T-cell (primary cell): ENCODE data around the gene EIF5AL1. TPM values are rescaled to one million over a fixed set of nuclear protein-coding genes. Genes with fewer than 3 reads are reported as not detected.

ENCODE experiments used
- ATAC-seq, 4 experiments: fragments of 200-7000 bp in 3 of 4; fragments of 150-1000 bp in 1 of 4; cut with Tn5 transposase; replicated peaks in 1 of 4; 1 replicate in 3 of 4; 2 replicates in 1 of 4; pipeline ENCODE4 v1.10.0; 2021; ENCODE audit warnings: moderate library complexity in 3 of 4, mild to moderate bottlenecking in 2 of 4, moderate number of reproducible peaks in 1 of 4
- CTCF ChIA-PET, 2 donors: fragments of 300-600 bp; sonication (Branson Sonifier 250); formaldehyde crosslinking; loops; one replicate each; lab custom pipeline; 2022; ENCODE audit warnings: antibody characterized with exemption in 2 of 2; lab: Charles Lee
- POLR2A ChIA-PET, 2 donors: fragments of 300-600 bp; sonication (Branson Sonifier 250); formaldehyde crosslinking; loops; one replicate each; lab custom pipeline; 2022; ENCODE audit warnings: antibody characterized with exemption in 2 of 2; lab: Charles Lee
- DNase-seq, 35 experiments: peaks; one replicate each; pipeline versions ENCODE4 v3.0.0 to v3.0.0-alpha.2; 2013 to 2023
- H3K27ac ChIP-seq: one replicate; pipeline ENCODE4 v1.5.1; 2013; ENCODE audit warnings: low read length
- H3K27me3 ChIP-seq, 2 experiments: replicated peaks in 1 of 2; 1 replicate in 1 of 2; 2 replicates in 1 of 2; pipeline versions ENCODE4 v1.6.1 to v1.7.0; 2013; ENCODE audit warnings: low read length in 1 of 2, mixed read lengths in 1 of 2; ENCODE audit not compliant: control insufficient read depth in 2 of 2, insufficient read depth in 2 of 2; ENCODE audit errors: extremely low read depth in 1 of 2
- H3K36me3 ChIP-seq, 2 donors: 1 replicate in 1 of 2; 2 replicates in 1 of 2; pipeline versions ENCODE4 v1.6.1 to v1.7.0; 2013; ENCODE audit warnings: low read length in 1 of 2; ENCODE audit not compliant: control insufficient read depth in 2 of 2, insufficient read depth in 1 of 2; ENCODE audit errors: extremely low read depth in 1 of 2
- H3K4me1 ChIP-seq, 2 experiments: 1 replicate in 1 of 2; 2 replicates in 1 of 2; pipeline versions ENCODE4 v1.6.1 to v1.7.0; 2013; ENCODE audit warnings: low read length in 2 of 2, mixed read lengths in 1 of 2; ENCODE audit not compliant: insufficient read depth in 2 of 2, control insufficient read depth in 1 of 2; ENCODE audit errors: extremely low read depth in 1 of 2
- H3K4me3 ChIP-seq, 2 donors: 1 replicate in 1 of 2; 2 replicates in 1 of 2; pipeline versions ENCODE4 v1.5.1 to v1.7.0; 2013; ENCODE audit warnings: mild to moderate bottlenecking in 2 of 2, low read length in 1 of 2, moderate library complexity in 1 of 2; ENCODE audit not compliant: control insufficient read depth in 1 of 2; ENCODE audit errors: extremely low read depth in 1 of 2
- H3K9me3 ChIP-seq: 2 replicates; pipeline ENCODE4 v1.7.0; 2013
- H3K27ac Mint-ChIP-seq, 2 donors: one replicate each; pipeline ENCODE4 v1.8.0; 2020 to 2021; ENCODE audit warnings: mild to moderate bottlenecking in 2 of 2, mixed read lengths in 2 of 2
- H3K27me3 Mint-ChIP-seq, 2 donors: one replicate each; pipeline ENCODE4 v1.8.0; 2021 to 2022; ENCODE audit warnings: mixed read lengths in 2 of 2
- H3K36me3 Mint-ChIP-seq: one replicate; pipeline ENCODE4 v1.8.0; 2021; ENCODE audit warnings: mixed read lengths
- H3K4me1 Mint-ChIP-seq, 3 donors: one replicate each; pipeline ENCODE4 v1.8.0; 2020 to 2022; ENCODE audit warnings: mixed read lengths in 3 of 3, mild to moderate bottlenecking in 1 of 3
- H3K4me3 Mint-ChIP-seq, 3 donors: one replicate each; pipeline ENCODE4 v1.8.0; 2020 to 2022; ENCODE audit warnings: mild to moderate bottlenecking in 3 of 3, mixed read lengths in 3 of 3, moderate library complexity in 3 of 3
- H3K9me3 Mint-ChIP-seq, 3 donors: one replicate each; pipeline ENCODE4 v1.8.0; 2020 to 2022; ENCODE audit warnings: mixed read lengths in 3 of 3
- WGBS: methylation state at CpG from one replicate; pipeline ENCODE4 v1.1.5; 2013; ENCODE audit warnings: missing lambda C conversion rate; ENCODE audit not compliant: insufficient coverage; 5-methylcytosine and 5-hydroxymethylcytosine counted together
- total RNA-seq, 35 experiments: library from RNA in 6 of 35; stranded (reverse) in 6 of 35; fragments of 120-200 nt in 1 of 35; gene quantifications; one replicate each; pipeline versions ENCODE4 v1.2.1 to v1.2.4 and lab custom pipeline; 2013 to 2026

The EIF5AL1 gene
- total RNA-seq, 5 donors from 2014 or later (not counting 1 experiment from before 2014, with no cell fraction given), result 0.10 to 0.28 (median 0.19) TPM; not detected in 2

- Histone ChIP-seq H3K4me3 (no peak overlapping the region), H3K36me3 (no peaks in the 10 kb centered on the region), H3K4me1 (no peaks in the 10 kb centered on the region), H3K27me3 (peaks cover 0 to 13% of the 10 kb centered on the region in 2 experiments), H3K27ac (no peak overlapping the region), H3K9me3 (no peaks in the 10 kb centered on the region)
- Mint-ChIP-seq H3K36me3 (no peaks in the 10 kb centered on the region), H3K4me1 (no peaks in the 10 kb centered on the region), H3K27ac (no peak overlapping the region), H3K9me3 (no peaks in the 10 kb centered on the region), H3K4me3 (no peak overlapping the region), H3K27me3 (peaks cover 5 to 17% of the 10 kb centered on the region in 2 donors)
- ATAC-seq (no peak), DNase-seq (no peak)
- WGBS, result 100% methylated on average over 1 of the region's 8 CpGs
- ChIA-PET CTCF (interaction anchor here (0.7 to 3.4 kb wide), 3 partner anchors 11 to 96 kb away, joined by 3 to 15 read pairs (median 4); no protein-coding TSS in a partner anchor), POLR2A (no interaction called here)
Measured at GRCh38 chr10:79470096-79470495, 42.2 kb upstream of the EIF5AL1 start.

GRCh38 chr10:79471776-79472175, 40.6 kb upstream of the EIF5AL1 start:
- CTCF ChIA-PET, result interaction anchor here in 1 of 2 donors (0.6 kb wide), 2 partner anchors 587 to 821 kb away, joined by 3 read pairs; no protein-coding TSS in a partner anchor
- H3K27ac Mint-ChIP-seq, result no peak overlapping the region
- POLR2A ChIA-PET, result no interaction called here
- Histone ChIP-seq H3K27me3 (peaks cover 0 to 13% of the 10 kb centered on the region in 2 experiments), H3K4me3 (no peak overlapping the region), H3K27ac (no peak overlapping the region), H3K9me3 (no peaks in the 10 kb centered on the region), H3K36me3 (no peaks in the 10 kb centered on the region), H3K4me1 (no peaks in the 10 kb centered on the region)
- H3K9me3 Mint-ChIP-seq, result no peaks in the 10 kb centered on the region
- WGBS, result 90% methylated on average over 3 of the region's 4 CpGs
- ATAC-seq (no peak), DNase-seq (no peak)
- no peaks in the 10 kb centered on the region for H3K36me3 Mint-ChIP-seq
- peaks cover 13 to 23% of the 10 kb centered on the region in 2 donors for H3K27me3 Mint-ChIP-seq
- H3K4me3 Mint-ChIP-seq, result no peak overlapping the region
- H3K4me1 Mint-ChIP-seq, result no peaks in the 10 kb centered on the region

GRCh38 chr10:79472449-79472848, 39.9 kb upstream of the EIF5AL1 start:
- WGBS, result 98% methylated on average over 6 of the region's 7 CpGs
- H3K27ac ChIP-seq, result no peak overlapping the region
- no peak overlapping the region for H3K27ac Mint-ChIP-seq

GRCh38 chr10:79472951-79473350, 39.4 kb upstream of the EIF5AL1 start:
- H3K9me3 Mint-ChIP-seq, result no peaks in the 10 kb centered on the region
- Histone ChIP-seq H3K4me3 (no peak overlapping the region), H3K4me1 (no peaks in the 10 kb centered on the region), H3K27ac (no peak overlapping the region), H3K27me3 (peaks cover 0 to 13% of the 10 kb centered on the region in 2 experiments), H3K36me3 (no peaks in the 10 kb centered on the region), H3K9me3 (no peaks in the 10 kb centered on the region)
- no peak overlapping the region for H3K4me3 Mint-ChIP-seq
- no CpG with 5 or more reads among the region's 5 CpGs for WGBS
- ATAC-seq (no peak), DNase-seq (no peak)
- no peaks in the 10 kb centered on the region for H3K36me3 Mint-ChIP-seq
- ChIA-PET CTCF (no interaction called here), POLR2A (no interaction called here)
- H3K27ac Mint-ChIP-seq, result no peak overlapping the region
- peaks cover 20 to 25% of the 10 kb centered on the region in 2 donors for H3K27me3 Mint-ChIP-seq
- H3K4me1 Mint-ChIP-seq, result no peaks in the 10 kb centered on the region

More at GRCh38 chr10:79472449-79472848, 39.9 kb upstream of the EIF5AL1 start:
- no peaks in the 10 kb centered on the region for H3K36me3 Mint-ChIP-seq
- H3K9me3 ChIP-seq, result no peaks in the 10 kb centered on the region
- no peaks in the 10 kb centered on the region for H3K9me3 Mint-ChIP-seq
- H3K27me3 Mint-ChIP-seq, result peaks cover 17 to 24% of the 10 kb centered on the region in 2 donors
- no peak for ATAC-seq
- peaks cover 0 to 13% of the 10 kb centered on the region in 2 experiments for H3K27me3 ChIP-seq
- CTCF ChIA-PET, result no interaction called here
- H3K4me1 Mint-ChIP-seq, result no peaks in the 10 kb centered on the region
- no peak overlapping the region for H3K4me3 ChIP-seq
- DNase-seq, result no peak
- H3K4me3 Mint-ChIP-seq, result no peak overlapping the region
- POLR2A ChIA-PET, result no interaction called here
- H3K4me1 ChIP-seq, result no peaks in the 10 kb centered on the region
- H3K36me3 ChIP-seq, result no peaks in the 10 kb centered on the region

- Histone ChIP-seq H3K27ac (no peak overlapping the region), H3K4me1 (no peaks in the 10 kb centered on the region), H3K36me3 (no peaks in the 10 kb centered on the region), H3K9me3 (no peaks in the 10 kb centered on the region), H3K4me3 (no peak overlapping the region), H3K27me3 (peaks cover 0 to 13% of the 10 kb centered on the region in 2 experiments)
- ChIA-PET CTCF (no interaction called here), POLR2A (no interaction called here)
- H3K4me3 Mint-ChIP-seq, result no peak overlapping the region
- H3K27ac Mint-ChIP-seq, result no peak overlapping the region
- H3K4me1 Mint-ChIP-seq, result no peaks in the 10 kb centered on the region
- 66% methylated on average over 4 of the region's 5 CpGs for WGBS
- H3K36me3 Mint-ChIP-seq, result no peaks in the 10 kb centered on the region
- no peaks in the 10 kb centered on the region for H3K9me3 Mint-ChIP-seq
- ATAC-seq (no peak), DNase-seq (no peak)
- H3K27me3 Mint-ChIP-seq, result peaks cover 20 to 25% of the 10 kb centered on the region in 2 donors
Measured at GRCh38 chr10:79473496-79474095, 38.7 kb upstream of the EIF5AL1 start.

- no peak for ATAC-seq
- Mint-ChIP-seq H3K9me3 (no peaks in the 10 kb centered on the region), H3K27ac (no peak overlapping the region), H3K36me3 (no peaks in the 10 kb centered on the region), H3K27me3 (peaks cover 20 to 25% of the 10 kb centered on the region in 2 donors), H3K4me3 (no peak overlapping the region), H3K4me1 (no peaks in the 10 kb centered on the region)
- no peak for DNase-seq
- H3K4me1 ChIP-seq, result no peaks in the 10 kb centered on the region
- no peak overlapping the region for H3K27ac ChIP-seq
- H3K27me3 ChIP-seq, result peaks cover 0 to 14% of the 10 kb centered on the region in 2 experiments
- H3K36me3 ChIP-seq, result no peaks in the 10 kb centered on the region
- 93% methylated on average over 2 of the region's 7 CpGs for WGBS
- no peaks in the 10 kb centered on the region for H3K9me3 ChIP-seq
- ChIA-PET CTCF (interaction anchor here in 1 of 2 donors (1.1 kb wide), 1 partner anchor 102 kb away, joined by 3 read pairs; no protein-coding TSS in a partner anchor), POLR2A (no interaction called here)
- no peak overlapping the region for H3K4me3 ChIP-seq
Measured at GRCh38 chr10:79475119-79475653, 37.1 kb upstream of the EIF5AL1 start.
